HepG2 (cell line): ENCODE data around the gene SLC1A3.

ENCODE experiments used
- ARNT ChIP-seq: fragments of 450-650 bp; IDR thresholded peaks from 2 replicates; pipeline ENCODE4 v1.6.1; 2017
- DMAP1 ChIP-seq: IDR thresholded peaks from 2 replicates; pipeline ENCODE4 v1.6.1; 2016
- ETV6 ChIP-seq: sonication (generic); formaldehyde crosslinking; conservative IDR thresholded peaks from 2 replicates; pipeline ENCODE4 v1.4.0; 2020; ENCODE audit warnings: missing genetic modification reagents
- HDAC2 ChIP-seq: sonication (generic); formaldehyde crosslinking; IDR thresholded peaks from 2 replicates; pipeline ENCODE4 v1.4.0; 2020; ENCODE audit warnings: missing genetic modification reagents
- JUN ChIP-seq: sonication (generic); formaldehyde crosslinking; IDR thresholded peaks from 2 replicates; pipeline ENCODE4 v1.4.0; 2020; ENCODE audit warnings: mild to moderate bottlenecking, missing genetic modification reagents
- TF ChIP-seq, protein P1 (sequence below): sonication (generic); formaldehyde crosslinking; IDR thresholded peaks from 2 replicates; pipeline ENCODE4 v1.4.0; 2020; ENCODE audit warnings: missing genetic modification reagents, borderline replicate concordance
- TF ChIP-seq, protein P2 (sequence below): sonication (generic); formaldehyde crosslinking; IDR thresholded peaks from 2 replicates; pipeline ENCODE4 v1.8.0; 2022; ENCODE audit warnings: mild to moderate bottlenecking, missing genetic modification reagents, moderate library complexity

DNA sequence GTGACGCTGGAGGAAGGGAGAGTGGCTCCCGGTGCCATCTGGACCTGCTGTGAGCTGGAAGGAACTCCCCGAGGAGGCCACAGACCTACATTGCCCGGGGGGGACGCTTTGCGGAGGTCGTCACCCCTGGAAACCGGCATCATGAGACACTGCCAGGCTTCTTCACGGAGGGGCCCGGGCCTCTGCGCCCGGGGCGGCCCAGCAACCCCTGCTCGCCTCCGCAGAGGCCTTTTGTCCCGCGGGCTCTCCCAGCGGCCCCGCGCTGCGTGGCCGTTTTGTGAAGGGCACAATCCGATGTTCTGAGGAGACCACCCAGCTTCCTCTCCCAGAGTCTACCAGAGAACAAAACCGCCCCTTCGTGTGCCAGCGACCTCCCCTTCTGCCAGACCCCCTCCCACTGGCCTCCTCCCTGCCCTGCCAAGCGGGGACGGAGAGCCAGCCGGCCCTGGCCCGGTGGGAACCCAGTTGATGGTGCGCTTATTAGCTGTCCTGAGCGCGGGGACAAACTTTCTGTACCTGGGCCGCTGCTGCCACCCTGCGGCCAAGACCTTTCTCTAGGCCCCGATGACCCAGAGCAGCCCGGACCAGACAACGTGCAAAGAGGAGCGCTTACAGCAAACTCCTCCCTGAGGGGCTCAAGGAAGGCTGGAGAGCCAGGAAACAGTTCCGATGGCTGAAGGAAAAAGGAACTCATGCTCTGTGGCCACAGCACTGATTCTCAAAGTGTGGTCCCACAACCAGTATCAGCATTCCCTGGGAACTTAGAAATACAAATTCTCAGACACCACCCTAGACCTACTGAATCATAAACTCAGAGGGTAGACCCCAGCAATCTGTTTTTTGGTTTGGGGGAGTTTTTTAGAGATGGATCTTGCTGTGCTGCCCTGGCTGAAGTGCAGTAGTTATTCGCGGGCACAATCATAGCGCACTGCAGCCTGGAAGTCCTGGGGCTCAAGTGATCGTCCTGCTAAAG is 86.7 kb downstream of the SLC1A3 start:
- TF ChIP-seq, protein P1, sequence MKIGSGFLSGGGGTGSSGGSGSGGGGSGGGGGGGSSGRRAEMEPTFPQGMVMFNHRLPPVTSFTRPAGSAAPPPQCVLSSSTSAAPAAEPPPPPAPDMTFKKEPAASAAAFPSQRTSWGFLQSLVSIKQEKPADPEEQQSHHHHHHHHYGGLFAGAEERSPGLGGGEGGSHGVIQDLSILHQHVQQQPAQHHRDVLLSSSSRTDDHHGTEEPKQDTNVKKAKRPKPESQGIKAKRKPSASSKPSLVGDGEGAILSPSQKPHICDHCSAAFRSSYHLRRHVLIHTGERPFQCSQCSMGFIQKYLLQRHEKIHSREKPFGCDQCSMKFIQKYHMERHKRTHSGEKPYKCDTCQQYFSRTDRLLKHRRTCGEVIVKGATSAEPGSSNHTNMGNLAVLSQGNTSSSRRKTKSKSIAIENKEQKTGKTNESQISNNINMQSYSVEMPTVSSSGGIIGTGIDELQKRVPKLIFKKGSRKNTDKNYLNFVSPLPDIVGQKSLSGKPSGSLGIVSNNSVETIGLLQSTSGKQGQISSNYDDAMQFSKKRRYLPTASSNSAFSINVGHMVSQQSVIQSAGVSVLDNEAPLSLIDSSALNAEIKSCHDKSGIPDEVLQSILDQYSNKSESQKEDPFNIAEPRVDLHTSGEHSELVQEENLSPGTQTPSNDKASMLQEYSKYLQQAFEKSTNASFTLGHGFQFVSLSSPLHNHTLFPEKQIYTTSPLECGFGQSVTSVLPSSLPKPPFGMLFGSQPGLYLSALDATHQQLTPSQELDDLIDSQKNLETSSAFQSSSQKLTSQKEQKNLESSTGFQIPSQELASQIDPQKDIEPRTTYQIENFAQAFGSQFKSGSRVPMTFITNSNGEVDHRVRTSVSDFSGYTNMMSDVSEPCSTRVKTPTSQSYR (CRISPR knock-in tag) = no peak
- no peak for TF ChIP-seq JUN (CRISPR knock-in tag)
- no peak for TF ChIP-seq ETV6 (CRISPR knock-in tag)
- no peak for TF ChIP-seq DMAP1 (CRISPR knock-in tag)
- no peak for TF ChIP-seq HDAC2 (CRISPR knock-in tag)
- TF ChIP-seq ARNT = no peak
- TF ChIP-seq, protein P2, sequence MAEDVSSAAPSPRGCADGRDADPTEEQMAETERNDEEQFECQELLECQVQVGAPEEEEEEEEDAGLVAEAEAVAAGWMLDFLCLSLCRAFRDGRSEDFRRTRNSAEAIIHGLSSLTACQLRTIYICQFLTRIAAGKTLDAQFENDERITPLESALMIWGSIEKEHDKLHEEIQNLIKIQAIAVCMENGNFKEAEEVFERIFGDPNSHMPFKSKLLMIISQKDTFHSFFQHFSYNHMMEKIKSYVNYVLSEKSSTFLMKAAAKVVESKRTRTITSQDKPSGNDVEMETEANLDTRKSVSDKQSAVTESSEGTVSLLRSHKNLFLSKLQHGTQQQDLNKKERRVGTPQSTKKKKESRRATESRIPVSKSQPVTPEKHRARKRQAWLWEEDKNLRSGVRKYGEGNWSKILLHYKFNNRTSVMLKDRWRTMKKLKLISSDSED (CRISPR knock-in tag) = no peak
